GM18951 (cell line): ENCODE data around the gene NOCT.
A peak's percentile ranks its signal among the peaks of the same experiment; 100 is the strongest.

Source experiments
- POLR2A ChIP-seq: IDR thresholded peaks from 4 replicates; pipeline ENCODE4 v1.6.1; 2011; ENCODE audit warnings: mild to moderate bottlenecking; ENCODE audit not compliant: insufficient read length, insufficient read depth; ENCODE audit errors: extremely low read depth
- in situ Hi-C: fragments of 300-500 bp; cut with MboI; formaldehyde crosslinking; loops from one replicate; pipeline ENCODE4 v1.12.0; 2022; ENCODE audit warnings: low sequenced_read_pairs, mixed read lengths, inconsistent platforms; ENCODE audit not compliant: unreplicated experiment

Gene NOCT

DNA sequence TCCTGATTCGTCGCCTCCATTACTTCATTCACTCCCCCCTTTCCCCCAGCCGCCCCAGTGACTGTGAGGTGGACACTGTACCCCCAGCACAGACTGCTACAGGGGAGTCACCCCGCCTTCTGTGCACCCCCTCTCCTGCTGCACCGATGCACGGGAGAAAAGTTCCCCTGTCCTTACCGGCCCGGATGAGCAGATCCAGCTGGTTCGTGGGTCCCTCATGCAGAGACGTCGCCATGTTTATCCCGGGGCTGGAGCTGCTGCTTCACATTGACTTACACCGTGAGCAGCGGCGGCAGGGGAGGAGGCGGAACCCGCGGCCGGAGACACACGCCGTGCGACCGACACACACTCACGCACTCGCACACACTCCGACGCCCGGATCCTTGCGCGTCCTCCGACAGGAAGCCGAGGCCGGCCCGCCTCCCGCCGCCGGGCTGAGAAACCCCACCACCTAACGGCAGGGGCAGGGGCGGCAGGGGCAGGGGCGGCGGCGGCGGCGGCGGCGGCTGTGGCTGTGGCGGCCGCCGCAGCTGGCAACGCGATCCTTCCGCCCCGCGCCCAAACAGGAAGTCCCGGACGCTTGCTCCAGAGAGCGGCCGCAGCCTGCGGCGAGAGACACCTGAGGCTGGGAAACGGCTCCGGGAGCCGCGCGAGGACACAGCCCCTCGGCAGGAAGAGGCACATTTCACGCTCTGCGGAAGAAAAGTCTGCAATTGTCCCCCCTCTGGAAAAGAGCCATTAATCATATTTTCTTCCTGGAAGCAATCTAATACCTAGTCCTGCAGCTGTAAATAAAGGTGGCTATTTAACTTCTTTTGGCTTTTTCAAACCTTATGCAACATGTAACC lies 68.6 kb downstream of the NOCT start:
- in situ Hi-C loops = no loop called here
- TF ChIP-seq POLR2A = peak; percentile 61

- in situ Hi-C loops = no loop called here
- TF ChIP-seq POLR2A = no peak
Measured at GRCh38 chr4:139084804-139085093, 69.2 kb downstream of the NOCT start.

GRCh38 chr4:139085141-139085540 lies 69.6 kb downstream of the NOCT start:
- no peak for TF ChIP-seq POLR2A
- in situ Hi-C loops = no loop called here

DNA sequence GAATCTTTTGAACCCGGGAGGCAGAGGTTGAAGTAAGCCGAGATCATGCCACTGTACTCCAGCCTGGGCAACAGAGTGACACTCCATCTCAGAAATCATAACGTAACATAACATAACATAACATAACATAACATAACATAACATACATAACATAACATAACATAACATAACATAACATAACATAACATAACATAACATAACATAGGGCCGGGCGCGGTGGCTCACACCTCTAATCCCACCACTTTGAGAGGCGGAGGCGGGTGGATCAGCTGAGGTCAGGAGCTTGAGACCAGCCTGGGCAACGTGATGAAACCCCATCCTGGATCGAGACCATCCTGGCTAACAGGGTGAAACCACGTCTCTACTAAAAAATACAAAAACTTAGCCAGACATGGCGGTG lies 76.7 kb downstream of the NOCT start:
- TF ChIP-seq POLR2A = no peak
- in situ Hi-C loops = no loop called here
